Heart right ventricle (tissue), 16 donors: Measurements from ENCODE around the gene OGA. TPM values are rescaled to one million over a fixed set of nuclear protein-coding genes. Genes with fewer than 3 reads are reported as not detected.

Experiments used
- ATAC-seq, 8 donors: fragments of 200-7000 bp; cut with Tn5 transposase; one replicate each; pipeline ENCODE4 v1.9.1; 2020; ENCODE audit warnings: mild to moderate bottlenecking in 8 of 8, moderate library complexity in 8 of 8, moderate number of reproducible peaks in 1 of 8
- DNase-seq, 2 donors: peaks; one replicate each; pipeline ENCODE4 v3.0.0-alpha.2; 2020
- H3K27ac ChIP-seq, 10 donors: fragments of 200-600 bp; sonication (generic) in 2 of 10; one replicate each; pipeline versions ENCODE4 v1.5.0 to v1.8.0; 2020 to 2022; ENCODE audit warnings: mild to moderate bottlenecking in 3 of 10
- H3K27me3 ChIP-seq, 7 donors: fragments of 200-600 bp; one replicate each; pipeline ENCODE4 v1.8.0; 2021 to 2022; ENCODE audit warnings: mild to moderate bottlenecking in 2 of 7
- H3K36me3 ChIP-seq, 9 donors: fragments of 200-600 bp; sonication (generic) in 1 of 9; one replicate each; pipeline versions ENCODE4 v1.5.0 to v1.8.0; 2020 to 2022; ENCODE audit warnings: mild to moderate bottlenecking in 2 of 9
- H3K4me1 ChIP-seq, 9 donors: fragments of 200-600 bp; sonication (generic) in 1 of 9; one replicate each; pipeline versions ENCODE4 v1.5.0 to v1.8.0; 2020 to 2022; ENCODE audit warnings: mild to moderate bottlenecking in 4 of 9
- H3K4me3 ChIP-seq, 10 donors: fragments of 200-600 bp; sonication (generic) in 2 of 10; one replicate each; pipeline versions ENCODE4 v1.5.0 to v1.8.0; 2020 to 2022; ENCODE audit warnings: mild to moderate bottlenecking in 7 of 10, moderate library complexity in 2 of 10
- H3K9me3 ChIP-seq, 11 donors: fragments of 200-600 bp in 10 of 11; sonication (generic) in 2 of 11; one replicate each; pipeline versions ENCODE4 v1.5.0 to v1.8.0; 2013 to 2022; ENCODE audit warnings: mild to moderate bottlenecking in 2 of 11, control low read depth in 1 of 11, moderate library complexity in 1 of 11
- CTCF ChIP-seq, 9 donors: fragments of 200-600 bp; sonication (generic) in 2 of 9; IDR thresholded peaks; one replicate each; pipeline versions ENCODE4 v1.5.0 to v1.8.0; 2021 to 2022; ENCODE audit warnings: antibody characterized with exemption in 9 of 9, mild to moderate bottlenecking in 5 of 9, moderate library complexity in 1 of 9
- WGBS, 2 donors: extraction: QIAGEN DNeasy Blood & Tissue Kit; methylation state at CpG; one replicate each; pipeline ENCODE4 v1.1.7; 2013; ENCODE audit warnings: inconsistent platforms in 1 of 2; 5-methylcytosine and 5-hydroxymethylcytosine counted together
- intact Hi-C, 10 donors: fragments of 100-400 bp; cut with DNase I; formaldehyde crosslinking; loops; one replicate each; pipeline versions ENCODE4 v1.11.1 to v1.14.2; 2022
- polyA plus RNA-seq, 2 donors: library from polyadenylated mRNA; stranded (reverse); fragments of 200-250 nt; gene quantifications; one replicate each; pipeline ENCODE4 v1.2.3, GENCODE V29; 2013
- total RNA-seq, 10 donors: library from RNA; stranded (reverse); fragmentation: NEBNext Ultra II Directional in 3 of 10; extraction: Animal tissue kit (Norgen Biotek cat#: 25700) in 3 of 10; gene quantifications; one replicate each; pipeline versions ENCODE4 v1.2.1 to v1.2.4, GENCODE V29; 2021 to 2023
- donor health status: Arrhythmogenic right ventricular cardiomyopathy.
- donor health status: ischemic (EF 13 %, LVEDD 7.1; RV severe dilation, severe dysfunction).
- donor health status: healthy with polysubstance abuse.
- donor health status: DM: no; HTN: yes; CAD: no.
- donor health status: DM: no; HTN: no; CAD: no.
- donor health status: ischemic (EF 25% LVEDD 6.9; RV normal size, moderate dysfunction).
- donor health status: ischemic (EF 25% LVEDD 5.7; RV mildly dilated, moderate dysfunction).
- donor health status: healthy.
- donor health status: DM: yes; HTN: yes; CAD: no.
- donor health status: Ischemic cardiomyopathy.
- donor health status: ischemic (EF 35%, LVEDD 5.7; RV mildly dilated, moderate dysfunction).
- donor health status: nonischemic (EF 11% LVEDD 7.7; RV severe dilation, severe dysfunction).
- donor health status: DM: yes; HTN: yes; CAD: no.
- donor health status: PGD.
- donor health status: ischemic (EF 29% LVEDD 5.4; RV normal size, mild dysfunction).
- donor health status: nonischemic (EF 23%, LVEDD 6.1; RV moderate dilation, normal function).

OGA gene
- total and polyA plus RNA-seq, 12 donors = 28.7 to 146 (median 116) TPM

DNA sequence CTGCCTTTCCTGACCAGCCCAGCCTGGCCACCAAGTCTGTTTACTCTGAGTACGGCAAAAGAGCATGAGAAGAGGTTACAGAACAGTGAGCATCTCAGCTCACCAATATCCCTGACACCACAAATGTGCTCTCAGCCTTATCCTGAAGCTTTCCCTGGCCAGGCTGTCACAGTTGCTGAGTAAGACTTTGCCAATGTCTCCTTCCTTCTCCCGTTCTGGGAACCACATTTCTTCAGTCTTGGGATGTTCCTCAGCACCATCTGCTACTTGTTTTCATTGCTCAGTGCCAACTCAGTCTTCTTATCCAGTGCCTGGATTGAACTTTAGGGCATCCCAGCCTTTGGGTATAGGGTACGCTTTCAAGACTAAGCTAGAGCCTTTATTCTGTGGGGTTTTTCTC is 32.5 kb upstream of the OGA start:
- DNase-seq = no peak
- intact Hi-C loops = no loop called here
- Histone ChIP-seq H3K27me3 (no peaks in the 10 kb centered on the region), H3K4me3 (no peak overlapping the region), H3K27ac (peak overlapping the region in 5 of 10 donors; percentile 3 to 55 (median 46)), H3K9me3 (no peaks in the 10 kb centered on the region), H3K4me1 (peaks cover 3 to 48% (median 38%) of the 10 kb centered on the region in 9 donors), H3K36me3 (peaks cover 0 to 39% (median 16%) of the 10 kb centered on the region in 9 donors)
- ATAC-seq = no peak
- TF ChIP-seq CTCF (IDR thresholded peaks at IDR 0.05) = no peak
- 88 to 93% methylated on average over 3 of the region's 3 CpGs for WGBS, 2 donors

GRCh38 chr10:101848894-101849351 is 30.7 kb upstream of the OGA start:
- peak overlapping the region in 3 of 10 donors; percentile 36 to 80 (median 50) for H3K27ac ChIP-seq
- 61 to 72% methylated on average over 3 of the region's 3 CpGs for WGBS, 2 donors
- peaks cover 3 to 65% (median 51%) of the 10 kb centered on the region in 9 donors for H3K4me1 ChIP-seq
- no peaks in the 10 kb centered on the region for H3K27me3 ChIP-seq
- intact Hi-C loops = loop anchor here in 2 of 10 donors (10.0 kb wide), 2 partner anchors 166 to 226 kb away; no protein-coding TSS in a partner anchor
- H3K9me3 ChIP-seq = no peaks in the 10 kb centered on the region
- peaks cover 0 to 49% (median 16%) of the 10 kb centered on the region in 9 donors for H3K36me3 ChIP-seq
- TF ChIP-seq CTCF (IDR thresholded peaks at IDR 0.05) = no peak
- DNase-seq (no peak), ATAC-seq (peak in 1 of 8 donors; percentile 23)
- H3K4me3 ChIP-seq = no peak overlapping the region

DNA sequence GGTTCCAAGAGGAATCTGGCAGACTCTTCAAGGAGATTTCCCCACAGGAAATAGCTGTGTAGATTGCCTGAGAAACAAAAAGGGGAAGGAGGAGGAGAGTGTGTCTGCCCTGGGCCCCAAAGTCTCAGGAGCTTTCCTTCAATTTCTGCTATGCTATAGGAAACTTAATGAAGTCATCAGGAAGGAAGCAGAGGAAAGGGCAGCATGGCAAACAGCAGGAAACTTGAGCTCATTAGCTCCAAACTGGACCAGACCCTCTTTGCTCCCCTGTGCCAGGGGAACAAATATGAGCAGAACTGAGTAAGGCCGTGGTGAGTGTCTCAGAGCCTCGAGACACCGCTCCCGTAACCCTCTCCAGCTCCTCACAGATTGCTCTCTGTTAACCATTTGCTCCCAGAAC is 30.2 kb upstream of the OGA start:
- no peak for TF ChIP-seq CTCF (IDR thresholded peaks at IDR 0.05)
- ATAC-seq = peak in 2 of 8 donors; percentile 6 to 30
- peak overlapping the region in 2 of 10 donors; percentile 36 to 80 for H3K27ac ChIP-seq
- no peak for DNase-seq
- WGBS, 2 donors = 51 to 53% methylated on average over 4 of the region's 4 CpGs
- H3K4me1 ChIP-seq = peaks cover 3 to 69% (median 51%) of the 10 kb centered on the region in 9 donors
- H3K36me3 ChIP-seq = peaks cover 0 to 49% (median 16%) of the 10 kb centered on the region in 9 donors
- intact Hi-C loops = loop anchor here in 2 of 10 donors (10.0 kb wide), 2 partner anchors 166 to 226 kb away; no protein-coding TSS in a partner anchor
- H3K9me3 ChIP-seq = no peaks in the 10 kb centered on the region
- no peaks in the 10 kb centered on the region for H3K27me3 ChIP-seq
- no peak overlapping the region for H3K4me3 ChIP-seq

DNA sequence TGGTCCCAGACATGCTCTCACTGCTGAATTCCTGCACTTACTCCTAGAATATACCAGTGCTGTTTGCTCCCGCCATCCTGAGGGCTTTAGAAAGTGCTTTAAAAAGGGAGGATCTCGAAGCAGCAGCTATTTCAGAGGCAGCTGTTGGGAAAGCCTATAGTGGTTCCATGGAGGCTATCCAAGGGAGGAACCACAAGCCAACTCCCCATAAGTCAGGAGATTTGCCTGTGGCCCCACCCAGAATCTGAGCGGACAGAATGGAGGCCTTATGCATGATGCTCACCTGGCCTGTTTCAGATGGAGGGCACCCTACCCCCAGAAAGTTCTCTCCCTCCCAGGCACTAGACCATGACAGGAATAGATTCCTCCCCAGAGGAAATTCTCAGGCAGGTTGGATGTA is 27.6 kb upstream of the OGA start:
- WGBS, 2 donors = 82 to 91% methylated on average over 3 of the region's 3 CpGs
- H3K27ac ChIP-seq = no peak overlapping the region
- no peak for ATAC-seq
- H3K9me3 ChIP-seq = no peaks in the 10 kb centered on the region
- no peak for DNase-seq
- H3K4me1 ChIP-seq = peaks cover 0 to 71% (median 47%) of the 10 kb centered on the region in 9 donors
- peaks cover 0 to 49% (median 16%) of the 10 kb centered on the region in 9 donors for H3K36me3 ChIP-seq
- H3K4me3 ChIP-seq = no peak overlapping the region
- H3K27me3 ChIP-seq = no peaks in the 10 kb centered on the region
- no peak for TF ChIP-seq CTCF (IDR thresholded peaks at IDR 0.05)
- intact Hi-C loops = loop anchor here in 2 of 10 donors (10.0 kb wide), 2 partner anchors 169 to 229 kb away; no protein-coding TSS in a partner anchor
